NCI-H2107 treated with DMSO at 0.1 percent for 48 hours (cell line): ENCODE results near the gene USP5.

ENCODE experiments used
- DNase-seq: peaks from one replicate; lab custom pipeline; 2025; ENCODE audit not compliant: unreplicated experiment; lab: John Stamatoyannopoulos, UW

USP5 gene

DNA sequence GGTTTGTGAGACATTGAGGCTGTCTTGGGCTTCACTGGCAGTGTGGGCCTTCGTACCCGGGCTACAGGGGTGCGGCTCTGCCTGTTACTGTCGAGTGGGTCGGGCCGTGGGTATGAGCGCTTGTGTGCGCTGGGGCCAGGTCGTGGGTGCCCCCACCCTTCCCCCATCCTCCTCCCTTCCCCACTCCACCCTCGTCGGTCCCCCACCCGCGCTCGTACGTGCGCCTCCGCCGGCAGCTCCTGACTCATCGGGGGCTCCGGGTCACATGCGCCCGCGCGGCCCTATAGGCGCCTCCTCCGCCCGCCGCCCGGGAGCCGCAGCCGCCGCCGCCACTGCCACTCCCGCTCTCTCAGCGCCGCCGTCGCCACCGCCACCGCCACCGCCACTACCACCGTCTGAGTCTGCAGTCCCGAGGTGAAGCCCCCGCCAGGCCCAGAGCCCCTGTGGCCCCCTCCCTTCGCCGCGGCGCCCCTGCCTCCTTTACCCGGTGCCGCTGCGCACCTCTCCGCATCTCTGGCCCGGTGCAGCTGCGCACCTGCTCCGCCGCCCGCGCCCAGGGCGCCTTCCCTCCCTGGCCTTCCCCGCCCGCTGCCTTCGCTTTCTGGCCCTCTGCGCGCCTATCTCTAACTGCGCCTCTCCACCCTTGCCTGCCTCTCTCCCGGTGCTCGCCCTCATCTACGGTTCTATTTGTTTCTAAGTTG, 62.4 kb downstream of the USP5 start, which contains the start of gene ENO2:
TSS of gene ENO2 (plus strand) at position 335 of the 701 bp plus-strand sequence. CDS start 1,253 bp downstream, outside the sequence.
- DNase-seq: peak; percentile 44

DNA sequence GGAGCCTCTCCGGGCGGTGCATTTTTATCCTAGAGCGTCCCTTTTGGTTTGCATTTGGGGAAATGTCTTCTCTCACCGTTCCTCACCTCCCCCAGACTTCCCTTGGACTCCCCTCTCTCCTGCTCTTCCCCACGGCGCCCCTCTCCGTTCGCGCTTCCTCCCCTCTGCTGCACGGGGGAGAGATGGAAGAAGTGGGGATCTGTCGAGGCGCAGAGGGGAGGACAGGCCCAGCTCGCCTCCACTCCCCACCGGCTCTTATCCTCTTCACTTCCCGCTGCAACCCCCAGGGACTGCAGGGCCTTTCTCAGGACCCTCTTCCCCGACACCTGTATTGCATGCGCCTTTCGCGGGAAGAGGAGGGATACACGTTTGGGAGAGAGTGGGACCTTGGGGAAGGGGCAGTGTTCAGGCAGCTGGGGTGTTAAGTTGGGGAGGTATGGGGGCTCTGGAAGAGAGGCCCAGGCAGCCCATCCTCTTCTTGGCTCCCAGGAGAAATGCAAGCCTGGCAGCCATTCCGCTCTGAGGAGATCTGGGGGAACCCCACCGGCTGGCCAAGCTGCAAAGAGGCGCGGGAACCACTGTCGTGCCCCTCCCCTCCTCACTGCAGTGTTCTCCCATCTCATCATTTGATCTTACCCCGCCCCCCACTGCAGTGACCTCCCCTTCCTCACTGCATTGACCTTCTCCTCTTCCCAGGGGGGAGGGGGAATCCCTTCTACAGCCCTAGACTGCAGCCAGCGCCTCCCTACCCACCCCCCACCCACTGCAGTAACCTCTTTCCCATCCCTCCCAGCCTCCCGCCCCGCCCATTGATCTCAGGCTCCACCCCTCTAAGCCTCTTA, 63.2 kb downstream of the USP5 start:
- peak; percentile 9 for DNase-seq

DNA sequence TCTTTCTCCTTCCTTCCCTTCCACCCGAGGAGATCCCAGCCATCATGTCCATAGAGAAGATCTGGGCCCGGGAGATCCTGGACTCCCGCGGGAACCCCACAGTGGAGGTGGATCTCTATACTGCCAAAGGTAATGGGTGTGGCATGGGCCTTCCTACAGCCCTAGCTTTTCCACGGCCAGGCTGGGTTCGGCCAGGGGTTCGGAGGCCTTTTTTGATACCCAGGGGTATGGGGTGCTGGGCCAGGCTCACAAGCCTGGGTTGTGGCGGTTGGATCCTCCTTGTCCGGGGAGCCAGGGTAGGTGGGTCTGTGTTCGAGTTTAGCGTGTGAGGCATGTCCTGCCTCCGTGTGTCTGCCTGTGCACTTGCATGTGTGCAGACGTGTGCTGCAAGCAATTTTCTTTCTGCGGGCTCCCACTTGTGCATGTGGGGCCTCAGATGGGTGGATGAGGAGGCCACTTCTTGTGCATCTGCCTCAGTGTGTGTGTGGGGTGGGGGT, 63.9 kb downstream of the USP5 start:
- DNase-seq: no peak
